Type B pancreatic cell (in vitro differentiated cells): ENCODE data around the gene BTN3A1. TPM values are rescaled to one million over a fixed set of nuclear protein-coding genes. Genes with fewer than 3 reads are reported as not detected.

Experiments used
- DNase-seq: peaks from one replicate; pipeline ENCODE4 v3.0.0; 2021; ENCODE audit warnings: mixed read lengths; ENCODE audit not compliant: unreplicated experiment; ENCODE audit errors: extremely low spot score
- H3K27ac Mint-ChIP-seq: 2 replicates; pipeline ENCODE4 v1.8.0; 2021; ENCODE audit warnings: mild to moderate bottlenecking, mixed read lengths
- H3K27me3 Mint-ChIP-seq: 2 replicates; pipeline ENCODE4 v1.8.0; 2021; ENCODE audit warnings: mixed read lengths
- H3K36me3 Mint-ChIP-seq: 2 replicates; pipeline ENCODE4 v1.8.0; 2021; ENCODE audit warnings: mixed read lengths
- H3K4me1 Mint-ChIP-seq: one replicate; pipeline ENCODE4 v1.8.0; 2021; ENCODE audit warnings: mixed read lengths; ENCODE audit not compliant: unreplicated experiment
- H3K4me3 Mint-ChIP-seq: 2 replicates; pipeline ENCODE4 v1.8.0; 2021; ENCODE audit warnings: mild to moderate bottlenecking, mixed read lengths
- H3K9me3 Mint-ChIP-seq: 2 replicates; pipeline ENCODE4 v1.8.0; 2021; ENCODE audit warnings: mixed read lengths
- CTCF ChIP-seq: fragments of 200-600 bp; sonication (generic); conservative IDR thresholded peaks from 2 replicates; pipeline ENCODE4 v1.5.0; 2021; ENCODE audit warnings: antibody characterized with exemption, mild to moderate bottlenecking
- total RNA-seq: library from RNA; stranded (reverse); gene quantifications from 2 replicates; pipeline ENCODE4 v1.2.1, GENCODE V29; 2021; ENCODE audit warnings: low replicate concordance

The BTN3A1 gene
- total RNA-seq, 1 donor from 2014 or later, result 19.6 TPM

DNA sequence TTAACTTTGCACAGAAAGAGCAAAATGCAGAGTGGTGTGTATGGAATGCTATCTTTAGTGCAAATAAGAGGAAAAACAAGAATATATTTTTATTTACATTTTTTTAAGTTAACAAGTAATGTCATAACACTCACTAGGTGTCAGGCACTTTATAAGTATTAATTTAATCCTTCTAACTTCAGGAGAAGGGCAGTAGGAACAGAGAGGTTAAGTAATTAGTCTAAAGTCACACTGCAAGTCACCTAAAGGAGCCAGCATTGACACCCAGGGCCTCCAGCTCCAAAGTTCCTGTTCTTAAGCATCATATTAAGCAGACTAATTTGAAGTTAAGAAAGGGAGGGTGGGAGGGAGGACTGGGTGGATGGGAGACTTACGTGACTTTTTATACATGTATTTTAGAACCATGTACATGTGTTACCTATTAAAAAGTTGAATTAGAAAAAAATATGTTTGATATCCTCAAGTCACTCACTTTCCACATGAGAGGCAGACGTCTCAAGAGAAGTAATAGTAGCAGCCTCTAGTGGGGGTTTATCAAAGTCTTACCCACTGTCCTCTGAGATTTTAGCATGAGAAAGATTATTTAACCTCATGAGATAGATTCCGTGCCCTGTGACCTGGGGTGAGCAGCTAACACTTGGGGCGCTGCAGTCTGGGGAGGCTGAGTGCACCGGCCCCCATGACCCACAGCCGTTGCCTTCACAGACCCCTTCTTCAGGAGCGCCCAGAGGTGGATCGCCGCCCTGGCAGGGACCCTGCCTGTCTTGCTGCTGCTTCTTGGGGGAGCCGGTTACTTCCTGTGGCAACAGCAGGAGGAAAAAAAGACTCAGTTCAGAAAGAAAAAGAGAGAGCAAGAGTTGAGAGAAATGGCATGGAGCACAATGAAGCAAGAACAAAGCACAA is 7.0 kb downstream of the BTN3A1 start:
- H3K4me1 Mint-ChIP-seq, result no peaks in the 10 kb centered on the region
- TF ChIP-seq CTCF, result no peak
- H3K36me3 Mint-ChIP-seq, result peaks cover 31% of the 10 kb centered on the region
- H3K9me3 Mint-ChIP-seq, result no peaks in the 10 kb centered on the region
- no peak for DNase-seq
- H3K27ac Mint-ChIP-seq, result no peak overlapping the region
- no peak overlapping the region for H3K4me3 Mint-ChIP-seq
- no peaks in the 10 kb centered on the region for H3K27me3 Mint-ChIP-seq

GRCh38 chr6:26411751-26412150 is 9.7 kb downstream of the BTN3A1 start:
- TF ChIP-seq CTCF, result no peak
- DNase-seq, result no peak
- Mint-ChIP-seq H3K9me3 (no peaks in the 10 kb centered on the region), H3K4me1 (no peaks in the 10 kb centered on the region), H3K4me3 (no peak overlapping the region), H3K27ac (no peak overlapping the region), H3K36me3 (peaks cover 27% of the 10 kb centered on the region), H3K27me3 (no peaks in the 10 kb centered on the region)

GRCh38 chr6:26412228-26412627 is 10.2 kb downstream of the BTN3A1 start:
- Mint-ChIP-seq H3K27ac (no peak overlapping the region), H3K36me3 (peaks cover 26% of the 10 kb centered on the region), H3K9me3 (no peaks in the 10 kb centered on the region), H3K4me1 (no peaks in the 10 kb centered on the region), H3K27me3 (no peaks in the 10 kb centered on the region), H3K4me3 (no peak overlapping the region)
- TF ChIP-seq CTCF, result no peak
- DNase-seq, result no peak

DNA sequence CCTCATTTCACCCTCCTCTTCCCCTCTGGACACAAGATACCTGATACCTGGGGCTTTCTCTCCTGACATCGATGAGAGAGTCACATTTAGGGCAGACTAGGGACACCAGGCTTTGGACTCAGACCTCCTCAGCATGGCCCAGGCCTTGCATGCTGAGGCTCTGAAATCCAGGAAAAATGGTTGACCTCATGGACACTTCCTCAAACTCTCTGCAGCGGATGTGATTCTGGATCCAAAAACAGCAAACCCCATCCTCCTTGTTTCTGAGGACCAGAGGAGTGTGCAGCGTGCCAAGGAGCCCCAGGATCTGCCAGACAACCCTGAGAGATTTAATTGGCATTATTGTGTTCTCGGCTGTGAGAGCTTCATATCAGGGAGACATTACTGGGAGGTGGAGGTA is 10.9 kb downstream of the BTN3A1 start:
- Mint-ChIP-seq H3K9me3 (no peaks in the 10 kb centered on the region), H3K27me3 (no peaks in the 10 kb centered on the region), H3K4me3 (no peak overlapping the region), H3K36me3 (peaks cover 26% of the 10 kb centered on the region), H3K4me1 (no peaks in the 10 kb centered on the region), H3K27ac (no peak overlapping the region)
- DNase-seq, result no peak
- TF ChIP-seq CTCF, result no peak

DNA sequence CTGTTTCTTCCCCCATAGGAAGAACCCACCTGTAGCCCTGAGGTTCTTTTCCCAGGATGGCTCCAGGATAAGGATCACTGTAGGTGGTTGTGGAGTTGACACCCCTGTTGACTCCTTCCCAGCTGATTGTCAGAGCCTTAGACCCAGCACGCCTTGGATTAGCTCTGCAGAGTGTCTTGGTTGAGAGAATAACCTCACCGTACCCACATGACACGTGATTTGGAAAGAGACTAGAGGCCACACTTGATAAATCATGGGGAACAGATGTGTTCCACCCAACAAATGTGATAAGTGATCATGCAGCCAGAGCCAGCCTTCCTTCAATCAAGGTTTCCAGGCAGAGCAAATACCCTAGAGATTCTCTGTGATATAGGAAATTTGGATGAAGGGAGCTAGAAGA is 12.2 kb downstream of the BTN3A1 start:
- H3K4me1 Mint-ChIP-seq, result no peaks in the 10 kb centered on the region
- no peak overlapping the region for H3K27ac Mint-ChIP-seq
- no peak overlapping the region for H3K4me3 Mint-ChIP-seq
- H3K36me3 Mint-ChIP-seq, result peaks cover 26% of the 10 kb centered on the region
- no peaks in the 10 kb centered on the region for H3K9me3 Mint-ChIP-seq
- no peak for TF ChIP-seq CTCF
- DNase-seq, result no peak
- no peaks in the 10 kb centered on the region for H3K27me3 Mint-ChIP-seq
